NT2/D1 (cell line): Measurements from ENCODE around the gene STK24.
"Not testable (repeated sequence)": the region's sequence is repeated elsewhere in the genome, so short reads cannot be mapped to it uniquely, and the experiment has no call there.

Experiments used
- DNase-seq: peaks from one replicate; pipeline ENCODE4 v3.0.0-alpha.2; 2011; ENCODE audit warnings: low read depth, low spot score
- H3K27me3 ChIP-seq: 2 replicates; pipeline ENCODE4 v1.6.0; 2011; ENCODE audit warnings: mild to moderate bottlenecking; ENCODE audit not compliant: insufficient read length, insufficient read depth
- H3K36me3 ChIP-seq: 2 replicates; pipeline ENCODE4 v1.6.1; 2011; ENCODE audit warnings: mild to moderate bottlenecking, low read length, mixed read lengths; ENCODE audit not compliant: insufficient read depth, insufficient read length
- H3K4me1 ChIP-seq: 2 replicates; pipeline ENCODE4 v1.5.1; 2011; ENCODE audit not compliant: insufficient read depth, insufficient read length
- H3K4me3 ChIP-seq: 2 replicates; pipeline ENCODE4 v1.5.1; 2011; ENCODE audit warnings: low read depth; ENCODE audit not compliant: insufficient read length
- H3K9ac ChIP-seq: 2 replicates; pipeline ENCODE4 v1.6.0; 2011; ENCODE audit warnings: low read depth; ENCODE audit not compliant: insufficient read length
- H3K9me3 ChIP-seq: 2 replicates; pipeline ENCODE4 v1.5.1; 2011; ENCODE audit warnings: mild to moderate bottlenecking, low read length; ENCODE audit not compliant: insufficient read depth
- SUZ12 ChIP-seq: IDR thresholded peaks from 2 replicates; pipeline ENCODE4 v1.6.1; 2011; ENCODE audit not compliant: insufficient read length, insufficient read depth; ENCODE audit errors: extremely low read depth
- YY1 ChIP-seq: IDR thresholded peaks from 2 replicates; pipeline ENCODE4 v1.6.1; 2011; ENCODE audit not compliant: insufficient read length, insufficient read depth
- ZNF274 ChIP-seq: IDR thresholded peaks from 2 replicates; pipeline ENCODE4 v1.6.1; 2011; ENCODE audit warnings: mild to moderate bottlenecking, low read depth, low read length

Gene STK24

GRCh38 chr13:98416408-98416807 is 160.5 kb downstream of the STK24 start:
- Histone ChIP-seq H3K4me3 (no peak overlapping the region), H3K36me3 (peaks cover 29% of the 10 kb centered on the region), H3K9me3 (peaks cover 5% of the 10 kb centered on the region; the same call in 1 of the 2 replicates), H3K27me3 (no peaks in the 10 kb centered on the region), H3K4me1 (no peaks in the 10 kb centered on the region), H3K9ac (no peak overlapping the region)
- DNase-seq, result no peak
- TF ChIP-seq ZNF274, result no peak
- TF ChIP-seq SUZ12, result no peak
- TF ChIP-seq YY1, result no peak

DNA sequence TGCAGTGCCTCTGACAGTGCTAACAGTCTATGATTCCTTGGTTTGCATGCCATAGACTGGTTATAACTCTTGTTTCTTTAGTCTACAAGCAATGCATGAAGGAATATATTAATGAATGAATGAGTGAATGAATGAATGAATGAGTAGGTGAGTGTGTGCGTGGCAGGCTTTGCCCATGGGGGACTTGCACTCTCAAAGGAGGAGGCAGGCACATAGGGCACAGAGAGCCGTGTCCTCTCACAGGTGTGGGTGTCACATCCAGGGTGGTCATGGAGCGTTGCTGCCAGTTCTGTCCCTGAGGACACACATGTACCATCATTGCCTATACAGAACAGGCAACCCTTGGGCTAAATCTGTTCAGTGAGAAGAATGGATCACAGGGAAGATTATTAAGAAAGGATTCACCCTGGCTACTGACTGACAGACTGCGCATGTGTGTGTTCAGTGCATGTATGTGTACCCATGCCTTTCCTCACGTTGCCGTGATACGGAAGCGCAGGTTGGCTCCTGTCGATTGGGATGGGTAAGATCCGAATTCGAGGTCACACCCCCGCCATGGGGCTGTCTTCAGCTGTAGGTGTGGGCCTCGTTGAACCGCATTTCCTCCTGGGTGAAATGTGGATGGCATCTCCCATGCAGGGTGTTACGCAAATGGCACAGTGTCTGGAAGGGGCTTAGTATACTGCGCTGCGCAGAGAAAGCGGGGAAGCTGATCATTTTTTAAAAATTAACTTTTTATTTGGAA is 161.4 kb downstream of the STK24 start:
- Histone ChIP-seq H3K4me3 (no peak overlapping the region), H3K4me1 (no peaks in the 10 kb centered on the region), H3K27me3 (no peaks in the 10 kb centered on the region), H3K9ac (no peak overlapping the region), H3K9me3 (peaks cover 5% of the 10 kb centered on the region; the same call in 1 of the 2 replicates), H3K36me3 (peaks cover 29% of the 10 kb centered on the region)
- DNase-seq, result no peak
- TF ChIP-seq ZNF274, result no peak
- no peak for TF ChIP-seq YY1
- TF ChIP-seq SUZ12, result no peak

GRCh38 chr13:98413796-98414195 is 163.1 kb downstream of the STK24 start:
- no peak overlapping the region for H3K9ac ChIP-seq
- peaks cover 42% of the 10 kb centered on the region for H3K36me3 ChIP-seq
- H3K27me3 ChIP-seq, result no peaks in the 10 kb centered on the region
- TF ChIP-seq YY1 (no peak), ZNF274 (no peak), SUZ12 (no peak)
- no peak for DNase-seq
- peaks cover 5% of the 10 kb centered on the region; the same call in 1 of the 2 replicates for H3K9me3 ChIP-seq
- no peak overlapping the region for H3K4me3 ChIP-seq
- no peaks in the 10 kb centered on the region for H3K4me1 ChIP-seq

DNA sequence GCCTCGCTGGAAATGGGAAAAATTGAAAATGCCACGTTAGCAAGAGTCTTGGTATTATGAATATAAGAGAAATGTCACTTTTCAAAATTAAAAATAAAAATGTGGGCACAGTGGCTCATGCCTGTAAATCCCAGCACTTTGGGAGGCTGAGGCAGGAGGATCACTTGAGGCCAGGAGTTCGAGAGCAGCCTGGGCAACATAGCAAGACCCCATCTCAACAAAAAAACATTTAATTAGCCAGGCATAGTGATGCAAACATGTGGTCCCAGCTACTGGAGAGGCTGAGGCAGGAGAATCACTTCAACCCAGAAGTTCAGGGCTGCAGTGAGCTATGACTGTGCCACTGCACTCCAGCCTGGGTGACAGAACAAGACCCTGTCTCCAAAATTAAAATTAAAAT is 163.6 kb downstream of the STK24 start:
- H3K4me3 ChIP-seq, H3K27me3 ChIP-seq, H3K9ac ChIP-seq, H3K4me1 ChIP-seq, H3K9me3 ChIP-seq, DNase-seq: not testable (repeated sequence)
- H3K36me3 ChIP-seq, result peaks cover 42% of the 10 kb centered on the region

- H3K4me3 ChIP-seq, result no peak overlapping the region
- no peaks in the 10 kb centered on the region for H3K4me1 ChIP-seq
- DNase-seq, result no peak
- TF ChIP-seq SUZ12 (no peak), ZNF274 (no peak), YY1 (no peak)
- H3K9me3 ChIP-seq, result peaks cover under 1% of the 10 kb centered on the region; the same call in 1 of the 2 replicates
- no peaks in the 10 kb centered on the region for H3K27me3 ChIP-seq
- H3K9ac ChIP-seq, result no peak overlapping the region
- H3K36me3 ChIP-seq, result peaks cover 42% of the 10 kb centered on the region
Measured at GRCh38 chr13:98411617-98412265, 165.2 kb downstream of the STK24 start.

GRCh38 chr13:98411013-98411412 is 165.9 kb downstream of the STK24 start:
- Histone ChIP-seq H3K4me1 (no peaks in the 10 kb centered on the region), H3K27me3 (no peaks in the 10 kb centered on the region), H3K4me3 (no peak overlapping the region), H3K36me3 (peaks cover 36% of the 10 kb centered on the region), H3K9ac (no peak overlapping the region), H3K9me3 (no peaks in the 10 kb centered on the region)
- no peak for TF ChIP-seq YY1
- TF ChIP-seq ZNF274, result no peak
- TF ChIP-seq SUZ12, result no peak
- no peak for DNase-seq

- peaks cover 33% of the 10 kb centered on the region for H3K36me3 ChIP-seq
- TF ChIP-seq YY1 (no peak), ZNF274 (no peak), SUZ12 (no peak)
- H3K9ac ChIP-seq, result no peak overlapping the region
- H3K9me3 ChIP-seq, result no peaks in the 10 kb centered on the region
- no peak for DNase-seq
- H3K27me3 ChIP-seq, result no peaks in the 10 kb centered on the region
- H3K4me1 ChIP-seq, result no peaks in the 10 kb centered on the region
- H3K4me3 ChIP-seq, result no peak overlapping the region
Measured at GRCh38 chr13:98410612-98411011, 166.3 kb downstream of the STK24 start.
